GM21423 (cell line): ENCODE data around the gene EZH1.
"Not testable (repeated sequence)": the region's sequence is repeated elsewhere in the genome, so short reads cannot be mapped to it uniquely, and the experiment has no call there.

Source experiments
- ATAC-seq: cut with Tn5 transposase; IDR thresholded peaks from one replicate; pipeline ENCODE4 v1.9.1; 2021; ENCODE audit warnings: mild to moderate bottlenecking, moderate library complexity; ENCODE audit not compliant: unreplicated experiment

The EZH1 gene

GRCh38 chr17:42673266-42673884, 71.5 kb downstream of the EZH1 start:
- ATAC-seq: no peak

- no peak for ATAC-seq
Measured at GRCh38 chr17:42672038-42672437, 72.8 kb downstream of the EZH1 start.

- ATAC-seq: no peak
Measured at GRCh38 chr17:42670789-42671657, 73.8 kb downstream of the EZH1 start.

GRCh38 chr17:42669977-42670788, 74.7 kb downstream of the EZH1 start:
- no peak for ATAC-seq

- ATAC-seq: no peak
Measured at GRCh38 chr17:42669705-42669976, 75.2 kb downstream of the EZH1 start.

- ATAC-seq: no peak
Measured at GRCh38 chr17:42667088-42667951, 77.5 kb downstream of the EZH1 start.

GRCh38 chr17:42666126-42666525, 78.7 kb downstream of the EZH1 start:
- ATAC-seq: not testable (repeated sequence)

GRCh38 chr17:42665581-42666001, 79.2 kb downstream of the EZH1 start:
- ATAC-seq: no peak

GRCh38 chr17:42660692-42661345, 84.0 kb downstream of the EZH1 start:
- ATAC-seq: no peak

- not testable (repeated sequence) for ATAC-seq
Measured at GRCh38 chr17:42659932-42660274, 84.9 kb downstream of the EZH1 start.

GRCh38 chr17:42659079-42659931, 85.5 kb downstream of the EZH1 start, which contains the start of gene TUBG2:
Gene TUBG2, plus strand, starts transcription at chr17:42659284. Its CDS starts 220 bp downstream, at chr17:42659504.
- no peak for ATAC-seq

- no peak for ATAC-seq
Measured at GRCh38 chr17:42657824-42658588, 86.8 kb downstream of the EZH1 start.

GRCh38 chr17:42655528-42655927, 89.3 kb downstream of the EZH1 start:
- ATAC-seq: no peak

GRCh38 chr17:42653179-42654124, 91.4 kb downstream of the EZH1 start:
- ATAC-seq: no peak

GRCh38 chr17:42651392-42651791, 93.4 kb downstream of the EZH1 start:
- no peak for ATAC-seq
